HG02852 (cell line): Measurements from ENCODE around the gene KCNJ10.

Source experiments
- ATAC-seq: cut with Tn5 transposase; IDR thresholded peaks from one replicate; pipeline ENCODE4 v1.9.1; 2021; ENCODE audit warnings: mild to moderate bottlenecking, moderate library complexity; ENCODE audit not compliant: unreplicated experiment

KCNJ10 gene

GRCh38 chr1:160084771-160085321, 14.9 kb upstream of the KCNJ10 start:
- ATAC-seq = no peak

GRCh38 chr1:160083968-160084770, 14.2 kb upstream of the KCNJ10 start:
- peak; percentile 61 for ATAC-seq

- no peak for ATAC-seq
Measured at GRCh38 chr1:160082926-160083325, 13.0 kb upstream of the KCNJ10 start.

GRCh38 chr1:160082487-160082886, 12.5 kb upstream of the KCNJ10 start:
- ATAC-seq = no peak

GRCh38 chr1:160081261-160081936, 11.4 kb upstream of the KCNJ10 start, which contains the start of gene KCNJ9:
TSS of gene KCNJ9 (plus strand) at chr1:160081538. CDS start at chr1:160084031, 2,493 bp downstream.
- no peak for ATAC-seq

GRCh38 chr1:160080381-160081100, 10.6 kb upstream of the KCNJ10 start:
- ATAC-seq = no peak

GRCh38 chr1:160079448-160079847, 9.5 kb upstream of the KCNJ10 start:
- ATAC-seq = no peak

- peak; percentile 61 for ATAC-seq
Measured at GRCh38 chr1:160078512-160079195, 8.7 kb upstream of the KCNJ10 start.

GRCh38 chr1:160077486-160077885, 7.5 kb upstream of the KCNJ10 start:
- no peak for ATAC-seq

- ATAC-seq = no peak
Measured at GRCh38 chr1:160076295-160076694, 6.3 kb upstream of the KCNJ10 start.

GRCh38 chr1:160075836-160076235, 5.9 kb upstream of the KCNJ10 start:
- no peak for ATAC-seq

- no peak for ATAC-seq
Measured at GRCh38 chr1:160074865-160075264, 4.9 kb upstream of the KCNJ10 start.

- no peak for ATAC-seq
Measured at GRCh38 chr1:160071289-160071688, 1.3 kb upstream of the KCNJ10 start.

- no peak for ATAC-seq
Measured at GRCh38 chr1:160070243-160071163, 543 bp upstream of the KCNJ10 start.

- no peak for ATAC-seq
Measured at GRCh38 chr1:160068225-160068624, 1.7 kb downstream of the KCNJ10 start.

GRCh38 chr1:160066829-160067745, 2.9 kb downstream of the KCNJ10 start:
- ATAC-seq = no peak

- ATAC-seq = no peak
Measured at GRCh38 chr1:160064746-160065145, 5.2 kb downstream of the KCNJ10 start.

- ATAC-seq = no peak
Measured at GRCh38 chr1:160064164-160064563, 5.8 kb downstream of the KCNJ10 start.

GRCh38 chr1:160063176-160063575, 6.8 kb downstream of the KCNJ10 start:
- ATAC-seq = no peak
